ENCODE data around the gene CCDC192. TPM values are rescaled to one million over a fixed set of nuclear protein-coding genes. Genes with fewer than 3 reads are reported as not detected.

Gene CCDC192
- not detected for total RNA-seq

GRCh38 chr5:127702926-127703561 lies at the start of gene CCDC192:
TSS of gene CCDC192 (plus strand) at chr5:127703391. CDS start at chr5:127703446, 55 bp downstream.
- intact Hi-C loops (cut with DNase I; ENCODE audit: low total_unique reads) = no loop called here
- H3K27ac ChIP-seq = no peak within 1 kb of the TSS
- H3K36me3 ChIP-seq = no peaks in the 10 kb centered on the region

GRCh38 chr5:127656825-127657224 lies 46.4 kb upstream of the CCDC192 start:
- in situ Hi-C loops (cut with MboI; ENCODE audit: low pct_ligation_motif_present in 1 of 4, low pct_unique_long_range_greater_than_20kb in 1 of 4, low sequenced_read_pairs in 3 of 4) = no loop called here
- Histone ChIP-seq H3K27ac (no peak overlapping the region), H3K27me3 (no peaks in the 10 kb centered on the region), H3K4me1 (no peaks in the 10 kb centered on the region), H3K4me3 (no peak overlapping the region), H3K9me3 (no peaks in the 10 kb centered on the region), H3K36me3 (no peaks in the 10 kb centered on the region)
- 78 to 80% methylated on average over 3 to 6 of the region's 6 CpGs for WGBS, 2 donors (ENCODE audit: low coverage in 1 of 2)
- no peak for DNase-seq
- intact Hi-C loops (cut with DNase I; ENCODE audit: low total_unique reads) = no loop called here
- no peak for TF ChIP-seq EP300 (IDR thresholded peaks at IDR 0.05; ENCODE audit: low read depth)
- no peak for TF ChIP-seq POLR2AphosphoS5 (IDR thresholded peaks at IDR 0.05)
- TF ChIP-seq CTCF (IDR thresholded peaks at IDR 0.05) = no peak
- TF ChIP-seq POLR2A (IDR thresholded peaks at IDR 0.05) = no peak

More at GRCh38 chr5:127702926-127703561, at the start of gene CCDC192:
- Histone ChIP-seq H3K4me3 (no peak within 1 kb of the TSS), H3K27me3 (no peaks in the 10 kb centered on the region), H3K9me3 (no peaks in the 10 kb centered on the region), H3K4me1 (peaks cover 0 to 14% (median 3%) of the 10 kb centered on the region in 4 donors)
- in situ Hi-C loops (cut with MboI; ENCODE audit: low pct_ligation_motif_present in 1 of 4, low pct_unique_long_range_greater_than_20kb in 1 of 4, low sequenced_read_pairs in 3 of 4) = no loop called here
- TF ChIP-seq CTCF (IDR thresholded peaks at IDR 0.05) (no peak), POLR2A (IDR thresholded peaks at IDR 0.05) (no peak)
- 60 to 71% methylated on average over 2 to 5 of the region's 5 CpGs for WGBS, 2 donors (ENCODE audit: low coverage in 1 of 2)
- no peak for DNase-seq

- intact Hi-C loops (cut with DNase I; ENCODE audit: low total_unique reads) (no loop called here), in situ Hi-C loops (cut with MboI; ENCODE audit: low pct_ligation_motif_present in 1 of 4, low pct_unique_long_range_greater_than_20kb in 1 of 4, low sequenced_read_pairs in 3 of 4) (no loop called here)
- TF ChIP-seq EP300 (IDR thresholded peaks at IDR 0.05; ENCODE audit: low read depth) (no peak), POLR2A (IDR thresholded peaks at IDR 0.05) (no peak), CTCF (IDR thresholded peaks at IDR 0.05) (no peak), POLR2AphosphoS5 (IDR thresholded peaks at IDR 0.05) (no peak)
- Histone ChIP-seq H3K27ac (peak overlapping the region in 3 of 4 donors; percentile 16 to 49 (median 38)), H3K4me1 (no peaks in the 10 kb centered on the region), H3K9me3 (no peaks in the 10 kb centered on the region), H3K36me3 (no peaks in the 10 kb centered on the region), H3K27me3 (no peaks in the 10 kb centered on the region), H3K4me3 (no peak overlapping the region)
- 56 to 61% methylated on average over 3 of the region's 3 CpGs for WGBS, 2 donors (ENCODE audit: low coverage in 1 of 2)
- no peak for DNase-seq
Measured at GRCh38 chr5:127660047-127660733, 43.0 kb upstream of the CCDC192 start.

- H3K27ac ChIP-seq = no peak overlapping the region
- in situ Hi-C loops (cut with MboI; ENCODE audit: low pct_ligation_motif_present in 1 of 4, low pct_unique_long_range_greater_than_20kb in 1 of 4, low sequenced_read_pairs in 3 of 4) (no loop called here), intact Hi-C loops (cut with DNase I; ENCODE audit: low total_unique reads) (no loop called here)
- TF ChIP-seq POLR2A (IDR thresholded peaks at IDR 0.05) (no peak), CTCF (IDR thresholded peaks at IDR 0.05) (no peak), POLR2AphosphoS5 (IDR thresholded peaks at IDR 0.05) (no peak), EP300 (IDR thresholded peaks at IDR 0.05; ENCODE audit: low read depth) (no peak)
- WGBS, 2 donors (ENCODE audit: low coverage in 1 of 2) = 71 to 82% methylated on average over 4 to 5 of the region's 5 CpGs
- no peaks in the 10 kb centered on the region for H3K27me3 ChIP-seq
- DNase-seq = no peak
- no peaks in the 10 kb centered on the region for H3K36me3 ChIP-seq
- peaks cover 0 to 4% (median 0%) of the 10 kb centered on the region in 4 donors for H3K4me1 ChIP-seq
- H3K9me3 ChIP-seq = no peaks in the 10 kb centered on the region
- no peak overlapping the region for H3K4me3 ChIP-seq
Measured at GRCh38 chr5:127664093-127664492, 39.1 kb upstream of the CCDC192 start.

All from transverse colon (tissue), 4 donors.